Measurements from ENCODE around the gene ASGR2.
"Not testable (repeated sequence)": the region's sequence is repeated elsewhere in the genome, so short reads cannot be mapped to it uniquely, and the experiment has no call there.

Gene ASGR2

GRCh38 chr17:7097940-7098339 is 16.7 kb downstream of the ASGR2 start:
- no peak for DNase-seq

- DNase-seq = peak in 1 of 2 donors; percentile 30
These were observed 19.0 kb downstream of the ASGR2 start for GRCh38 chr17:7095625-7096024.

GRCh38 chr17:7094652-7095019 is 20.0 kb downstream of the ASGR2 start:
- no peak for DNase-seq

- DNase-seq = not testable (repeated sequence)
These were observed 23.2 kb downstream of the ASGR2 start for GRCh38 chr17:7091311-7092005.

- not testable (repeated sequence) for DNase-seq
These were observed 25.1 kb downstream of the ASGR2 start for GRCh38 chr17:7089570-7089969.

GRCh38 chr17:7088442-7088841 is 26.2 kb downstream of the ASGR2 start:
- DNase-seq = not testable (repeated sequence)

GRCh38 chr17:7084088-7084487 is 30.5 kb downstream of the ASGR2 start:
- DNase-seq = no peak

GRCh38 chr17:7083592-7083991 is 31.0 kb downstream of the ASGR2 start:
- DNase-seq = no peak

- DNase-seq = no peak
These were observed 33.1 kb downstream of the ASGR2 start for GRCh38 chr17:7081341-7082062.

- DNase-seq = no peak
These were observed 34.1 kb downstream of the ASGR2 start for GRCh38 chr17:7080456-7081041.

GRCh38 chr17:7079581-7080455 is 34.8 kb downstream of the ASGR2 start, which contains the start of gene CLEC10A:
CLEC10A (minus strand) TSS chr17:7080251; CDS start chr17:7078812, 1,439 bp downstream.
- DNase-seq = peak in 1 of 2 donors; percentile 45

GRCh38 chr17:7078711-7079110 is 35.9 kb downstream of the ASGR2 start:
- no peak for DNase-seq

GRCh38 chr17:7077911-7078546 is 36.6 kb downstream of the ASGR2 start:
- no peak for DNase-seq

GRCh38 chr17:7074931-7075330 is 39.7 kb downstream of the ASGR2 start:
- DNase-seq = no peak

GRCh38 chr17:7072406-7072805 is 42.2 kb downstream of the ASGR2 start:
- DNase-seq = no peak

- DNase-seq = no peak
These were observed 43.9 kb downstream of the ASGR2 start for GRCh38 chr17:7070712-7071111.

GRCh38 chr17:7068268-7068667 is 46.4 kb downstream of the ASGR2 start:
- DNase-seq = no peak

GRCh38 chr17:7067198-7067597 is 47.4 kb downstream of the ASGR2 start:
- DNase-seq = no peak

- no peak for DNase-seq
These were observed 50.4 kb downstream of the ASGR2 start for GRCh38 chr17:7064261-7064660.

- no peak for DNase-seq
These were observed 51.0 kb downstream of the ASGR2 start for GRCh38 chr17:7063518-7064094.

GRCh38 chr17:7060165-7060891 is 54.3 kb downstream of the ASGR2 start:
- peak in 1 of 2 donors; percentile 30 for DNase-seq
